H1 (cell line): ENCODE results near the gene BCAS3. TPM values are rescaled to one million over a fixed set of nuclear protein-coding genes. Genes with fewer than 3 reads are reported as not detected.

ENCODE experiments used
- CTCF ChIA-PET: fragments of 300-600 bp; sonication (Branson Sonifier 250); formaldehyde crosslinking; loops from one replicate; lab custom pipeline; 2021; ENCODE audit not compliant: partially characterized antibody; lab: Charles Lee
- POLR2A ChIA-PET: fragments of 300-600 bp; sonication (Branson Sonifier 250); formaldehyde crosslinking; loops from one replicate; lab custom pipeline; 2021; ENCODE audit warnings: inconsistent platforms; ENCODE audit not compliant: partially characterized antibody; lab: Charles Lee
- DNase-seq, 2 experiments: peaks; one replicate each; pipeline versions ENCODE4 v3.0.0 to v3.0.0-alpha.2; 2010 to 2022; ENCODE audit warnings: low spot score in 2 of 2, low read depth in 1 of 2, mixed read lengths in 1 of 2
- FAIRE-seq: peaks from 2 replicates; lab custom pipeline; 2011; peaks lifted over from hg19 to GRCh38; lab: Jason Lieb, UNC
- H2AFZ ChIP-seq: 2 replicates; pipeline ENCODE4 v1.8.1; 2012; ENCODE audit warnings: low read length, inconsistent platforms
- H2AK5ac ChIP-seq: 2 replicates; pipeline ENCODE4 v1.6.1; 2013; ENCODE audit warnings: low read depth, low read length
- H2BK120ac ChIP-seq: replicated peaks from 2 replicates; pipeline ENCODE3; 2013; ENCODE audit warnings: low read depth, low read length, inconsistent platforms
- H2BK12ac ChIP-seq: 2 replicates; pipeline ENCODE4 v1.6.1; 2013; ENCODE audit warnings: low read depth, low read length
- H2BK15ac ChIP-seq: 2 replicates; pipeline ENCODE4 v1.6.1; 2013; ENCODE audit warnings: low read length
- H2BK20ac ChIP-seq: 2 replicates; pipeline ENCODE4 v1.6.1; 2013; ENCODE audit warnings: low read length
- H2BK5ac ChIP-seq: 2 replicates; pipeline ENCODE4 v1.6.1; 2013; ENCODE audit warnings: low read depth, low read length
- H3K14ac ChIP-seq: 2 replicates; pipeline ENCODE4 v1.6.1; 2013; ENCODE audit warnings: inconsistent platforms; ENCODE audit not compliant: insufficient read length
- H3K18ac ChIP-seq: 2 replicates; pipeline ENCODE4 v1.6.1; 2013; ENCODE audit warnings: low read length; ENCODE audit errors: extremely low read depth
- H3K23ac ChIP-seq: 2 replicates; pipeline ENCODE4 v1.6.1; 2013; ENCODE audit warnings: inconsistent platforms; ENCODE audit not compliant: insufficient read length
- H3K23me2 ChIP-seq: 2 replicates; pipeline ENCODE4 v1.6.1; 2013; ENCODE audit warnings: low read depth, low read length
- H3K27ac ChIP-seq: 2 replicates; pipeline ENCODE4 v1.6.1; 2011; ENCODE audit warnings: low read depth, low read length, inconsistent platforms
- H3K27me3 ChIP-seq, 4 experiments: replicated peaks in 1 of 4; 1 replicate in 1 of 4; 2 replicates in 3 of 4; pipeline versions ENCODE4 v1.6.1 to v1.8.1; 2011 to 2013; ENCODE audit warnings: low read length in 3 of 4, mild to moderate bottlenecking in 3 of 4, inconsistent platforms in 2 of 4, mixed read lengths in 2 of 4, moderate library complexity in 1 of 4; ENCODE audit not compliant: control insufficient read depth in 3 of 4, insufficient read depth in 3 of 4; ENCODE audit errors: extremely low read depth in 1 of 4
- H3K36me3 ChIP-seq, 4 experiments: 2 replicates each; pipeline versions ENCODE4 v1.6.1 to v1.8.1; 2011 to 2013; ENCODE audit warnings: mild to moderate bottlenecking in 4 of 4, low read length in 3 of 4, moderate library complexity in 2 of 4, control low read depth in 1 of 4, inconsistent platforms in 1 of 4; ENCODE audit not compliant: insufficient read depth in 4 of 4, control insufficient read depth in 2 of 4
- H3K4ac ChIP-seq: replicated peaks from 2 replicates; pipeline ENCODE3; 2013; ENCODE audit warnings: low read length, low read depth, mixed read lengths, inconsistent platforms; ENCODE audit not compliant: insufficient read length
- H3K4me1 ChIP-seq, 4 experiments: replicated peaks in 1 of 4; 1 replicate in 1 of 4; 2 replicates in 3 of 4; pipeline versions ENCODE4 v1.6.1 to v1.8.1; 2011 to 2013; ENCODE audit warnings: low read length in 3 of 4, inconsistent platforms in 2 of 4, mixed read lengths in 1 of 4; ENCODE audit not compliant: insufficient read depth in 4 of 4, control insufficient read depth in 3 of 4
- H3K4me2 ChIP-seq, 2 experiments: 2 replicates each; pipeline versions ENCODE4 v1.6.1 to v1.8.1; 2011 to 2013; ENCODE audit warnings: low read depth in 2 of 2, low read length in 2 of 2, control low read depth in 1 of 2, inconsistent platforms in 1 of 2, mild to moderate bottlenecking in 1 of 2; ENCODE audit not compliant: insufficient read depth in 1 of 2
- H3K4me3 ChIP-seq, 4 experiments: fragments of 200-600, 300-600 bp in 1 of 4; sonication (generic), shearing (Covaris generic), sonication (Bioruptor Twin) in 1 of 4; 2 replicates each; pipeline versions ENCODE4 v1.5.1 to v1.8.1; 2011 to 2016; ENCODE audit warnings: low read length in 4 of 4, low read depth in 3 of 4, control low read depth in 2 of 4, inconsistent platforms in 2 of 4, mild to moderate bottlenecking in 2 of 4, mixed read lengths in 1 of 4, moderate library complexity in 1 of 4; ENCODE audit not compliant: insufficient read depth in 2 of 4; ENCODE audit errors: extremely low read depth in 1 of 4
- H3K56ac ChIP-seq: replicated peaks from 2 replicates; pipeline ENCODE3; 2013; ENCODE audit warnings: low read depth, mild to moderate bottlenecking, mixed read lengths, low read length, inconsistent platforms; ENCODE audit not compliant: insufficient read length
- H3K79me1 ChIP-seq: 2 replicates; pipeline ENCODE4 v1.6.1; 2013; ENCODE audit warnings: low read depth, low read length, control low read depth
- H3K79me2 ChIP-seq, 2 experiments: 2 replicates each; pipeline versions ENCODE4 v1.6.1 to v1.8.1; 2012 to 2013; ENCODE audit warnings: low read length in 2 of 2, mild to moderate bottlenecking in 2 of 2, inconsistent platforms in 1 of 2; ENCODE audit not compliant: insufficient read depth in 2 of 2, control insufficient read depth in 1 of 2
- H3K9ac ChIP-seq, 4 experiments: replicated peaks in 1 of 4; 1 replicate in 1 of 4; 2 replicates in 3 of 4; pipeline versions ENCODE4 v1.6.1 to v1.8.1; 2011 to 2013; ENCODE audit warnings: low read depth in 3 of 4, low read length in 3 of 4, control low read depth in 2 of 4, mild to moderate bottlenecking in 2 of 4, moderate library complexity in 2 of 4, inconsistent platforms in 1 of 4; ENCODE audit errors: extremely low read depth in 1 of 4
- H3K9me3 ChIP-seq, 2 experiments: 2 replicates each; pipeline versions ENCODE4 v1.6.1 to v1.8.1; 2012 to 2013; ENCODE audit warnings: mild to moderate bottlenecking in 2 of 2, moderate library complexity in 2 of 2, control low read depth in 1 of 2, inconsistent platforms in 1 of 2, low read depth in 1 of 2, low read length in 1 of 2, mixed read lengths in 1 of 2; ENCODE audit not compliant: insufficient read depth in 2 of 2
- H4K20me1 ChIP-seq, 2 experiments: replicated peaks in 1 of 2; 2 replicates each; pipeline versions ENCODE3 to v1.8.1; 2011 to 2013; ENCODE audit warnings: inconsistent platforms in 2 of 2, low read length in 2 of 2, mild to moderate bottlenecking in 1 of 2; ENCODE audit not compliant: insufficient read depth in 2 of 2, control insufficient read depth in 1 of 2
- H4K5ac ChIP-seq: 2 replicates; pipeline ENCODE4 v1.6.1; 2013; ENCODE audit warnings: low read length, low read depth, mixed read lengths, inconsistent platforms; ENCODE audit not compliant: insufficient read length
- H4K8ac ChIP-seq: 2 replicates; pipeline ENCODE4 v1.8.0; 2013; ENCODE audit warnings: mild to moderate bottlenecking, moderate library complexity, low read length, inconsistent platforms; ENCODE audit not compliant: insufficient read depth; ENCODE audit errors: extremely low read depth
- H4K91ac ChIP-seq: replicated peaks from 2 replicates; pipeline ENCODE3; 2013; ENCODE audit warnings: low read length, mixed read lengths, inconsistent platforms; ENCODE audit not compliant: insufficient read length
- CBX8 ChIP-seq: fragments of 300-800, 300-1000 bp; sonication (generic); IDR thresholded peaks from 2 replicates; pipeline ENCODE4 v1.7.1; 2016; ENCODE audit warnings: low read depth, low read length, borderline replicate concordance
- HDAC2 ChIP-seq, 2 experiments: fragments of 300-600 bp in 1 of 2; sonication (generic) in 1 of 2; IDR thresholded peaks; 2 replicates each; pipeline ENCODE4 v1.6.1; 2011 to 2012; ENCODE audit warnings: low read depth in 2 of 2, low read length in 2 of 2, mild to moderate bottlenecking in 2 of 2, moderate library complexity in 2 of 2, borderline replicate concordance in 1 of 2, inconsistent platforms in 1 of 2
- RBBP5 ChIP-seq: IDR thresholded peaks from 2 replicates; pipeline ENCODE4 v1.7.1; 2012; ENCODE audit warnings: low read depth, mild to moderate bottlenecking, inconsistent platforms, low read length, moderate library complexity, borderline replicate concordance
- RXRA ChIP-seq: IDR thresholded peaks from 2 replicates; pipeline ENCODE4 v1.6.1; 2011; ENCODE audit warnings: low read depth, mild to moderate bottlenecking, low read length, moderate library complexity; ENCODE audit not compliant: insufficient read depth
- SIX5 ChIP-seq: IDR thresholded peaks from 2 replicates; pipeline ENCODE4 v1.6.1; 2011; ENCODE audit warnings: mild to moderate bottlenecking, low read depth, low read length
- TAF7 ChIP-seq: optimal IDR thresholded peaks from 2 replicates; pipeline ENCODE3; 2011; ENCODE audit warnings: low read depth, mild to moderate bottlenecking, inconsistent platforms, low read length, moderate library complexity, borderline replicate concordance
- WGBS, 2 experiments: shearing (Covaris generic) in 1 of 2; methylation state at CpG; one replicate each; pipeline versions ENCODE4 v1.1.6 to v1.1.7; 2013 to 2015; ENCODE audit warnings: low lambda C conversion rate in 2 of 2, mixed read lengths in 2 of 2, inconsistent platforms in 1 of 2, low coverage in 1 of 2, missing lambda C conversion rate in 1 of 2; ENCODE audit not compliant: insufficient replicate concordance in 2 of 2, insufficient coverage in 1 of 2, insufficient read length in 1 of 2; ENCODE audit errors: extremely low coverage in 1 of 2, missing lambda C conversion rate in 1 of 2; 5-methylcytosine and 5-hydroxymethylcytosine counted together
- polyA plus RNA-seq, 7 experiments: library from polyadenylated mRNA; depleted of rRNA in 3 of 7; stranded (reverse) in 5 of 7; unstranded in 2 of 7; fragments of >200 nt in 5 of 7; fragments of 200-250 nt in 2 of 7; gene quantifications; 1 replicate in 5 of 7; 2 replicates in 1 of 7; 4 replicates in 1 of 7; pipeline versions ENCODE4 v1.2.1 to v1.2.3, GENCODE V29; 2011 to 2013; ENCODE audit warnings: missing spikeins in 2 of 7, mixed read lengths in 2 of 7
- total RNA-seq: library from RNA; stranded (reverse); fragmentation: NEBNext Ultra II Directional; extraction: Animal tissue kit (Norgen Biotek cat#: 25700); gene quantifications from 2 replicates; pipeline ENCODE4 v1.2.1, GENCODE V29; 2021

Gene BCAS3
- total and polyA plus RNA-seq, 2 of the 8 experiments (the other 6 are each of a cell fraction or from before 2014, with no cell fraction given): 9.9 to 13.3 TPM

DNA sequence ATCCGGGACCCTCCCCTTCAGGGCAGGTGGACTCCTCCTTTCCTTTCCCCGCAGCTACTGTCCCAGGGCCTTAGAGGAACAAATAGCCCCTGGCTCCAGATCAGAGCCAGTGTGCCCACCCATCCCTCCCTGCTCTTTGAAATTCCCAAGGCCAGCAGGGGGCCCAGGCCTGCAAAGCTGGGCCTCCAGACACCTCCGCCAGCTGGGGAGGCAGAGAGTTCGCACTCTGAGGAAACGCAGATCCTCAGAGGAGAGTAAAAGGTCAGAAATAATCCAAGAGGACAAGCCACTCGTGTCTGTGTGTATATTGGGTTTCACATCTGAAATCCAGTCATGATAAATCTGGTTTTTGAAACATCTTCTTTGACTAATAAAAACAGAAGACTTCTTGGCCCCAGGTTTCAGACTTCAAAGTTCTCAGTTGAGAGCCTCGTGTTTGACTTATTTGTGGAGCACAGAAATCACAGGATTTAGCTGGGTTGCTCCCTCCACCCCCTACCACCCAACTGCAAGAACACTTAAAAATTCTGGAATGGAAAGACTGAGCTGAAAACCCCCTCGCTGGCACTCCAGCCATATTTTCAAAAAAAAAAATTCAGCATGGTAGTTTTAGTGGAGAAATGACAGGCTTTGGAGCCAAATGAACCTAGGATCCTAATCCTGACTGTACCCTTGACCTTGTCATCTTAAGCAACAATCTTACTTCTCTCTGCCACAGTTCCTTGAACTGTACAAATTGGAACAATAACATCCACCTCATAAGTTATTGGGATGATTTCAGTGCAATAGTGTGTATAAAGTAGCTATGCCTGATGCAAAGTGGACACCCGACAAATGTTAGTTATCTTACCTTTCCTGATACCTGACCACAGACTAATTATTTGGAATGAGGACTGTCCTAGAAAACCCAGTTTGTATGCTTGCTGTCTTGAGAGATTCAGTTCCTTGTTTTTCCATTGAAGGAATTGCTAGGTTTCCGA is 677.5 kb downstream of the BCAS3 start:
- no peak overlapping the region for H3K56ac ChIP-seq

More for the DNA sequence above, 677.5 kb downstream of the BCAS3 start:
- H3K9ac ChIP-seq: no peak overlapping the region
- H2AK5ac ChIP-seq: no peak overlapping the region
- H3K4me1 ChIP-seq: peaks cover 0 to 14% (median 9%) of the 10 kb centered on the region in 4 experiments; a peak in 4 of 7 replicates
- no peaks in the 10 kb centered on the region for H3K79me2 ChIP-seq
- ChIA-PET POLR2A (no interaction called here), CTCF (interaction anchor here (0.6 to 2.0 kb wide), 8 partner anchors 10 to 385 kb away, joined by 3 to 11 read pairs (median 4); no protein-coding TSS in a partner anchor)
- 89% methylated on average over 10 of the region's 10 CpGs; no CpG with 5 or more reads in 1 of the 2 experiments for WGBS, 2 experiments
- H4K5ac ChIP-seq: no peak overlapping the region
- H3K36me3 ChIP-seq: no peaks in the 10 kb centered on the region
- no peaks in the 10 kb centered on the region for H4K20me1 ChIP-seq
- no peak overlapping the region for H2BK15ac ChIP-seq
- no peak overlapping the region for H2BK120ac ChIP-seq
- H3K23ac ChIP-seq: no peak overlapping the region
- no peak overlapping the region for H2BK12ac ChIP-seq
- no peak overlapping the region for H2BK20ac ChIP-seq
- DNase-seq (no peak), FAIRE-seq (no peak)
- no peak overlapping the region for H2AFZ ChIP-seq
- no peak overlapping the region for H2BK5ac ChIP-seq
- no peaks in the 10 kb centered on the region for H3K27me3 ChIP-seq
- H3K27ac ChIP-seq: no peak overlapping the region
- peaks cover 3% of the 10 kb centered on the region; the same call in 1 of the 2 replicates for H3K23me2 ChIP-seq
- H3K14ac ChIP-seq: no peak overlapping the region
- H3K9me3 ChIP-seq: no peaks in the 10 kb centered on the region
- no peak overlapping the region for H3K4ac ChIP-seq
- no peak overlapping the region; the same call in 1 of the 2 replicates for H4K8ac ChIP-seq
- no peak overlapping the region for H3K4me3 ChIP-seq
- no peak for TF ChIP-seq HDAC2 (IDR thresholded peaks at IDR 0.05; ENCODE audit: borderline replicate concordance in 1 of 2, low read depth in 2 of 2, low read length in 2 of 2)
- TF ChIP-seq SIX5: no peak
- TF ChIP-seq CBX8: no peak
- no peak for TF ChIP-seq TAF7
- no peak for TF ChIP-seq RXRA
- no peak for TF ChIP-seq RBBP5
- H3K79me1 ChIP-seq: no peaks in the 10 kb centered on the region
- no peak overlapping the region for H4K91ac ChIP-seq
- H3K18ac ChIP-seq: no peak overlapping the region
- H3K4me2 ChIP-seq: no peak overlapping the region
